Measurements from ENCODE around the gene SBF2.

Gene SBF2

GRCh38 chr11:10012068-10012467 is 282.0 kb downstream of the SBF2 start:
- Histone ChIP-seq H3K9me3 (ENCODE audit: control insufficient read depth, insufficient read depth, low read length) (no peaks in the 10 kb centered on the region), H3K27me3 (ENCODE audit: control insufficient read depth, low read length) (no peaks in the 10 kb centered on the region), H3K4me3 (ENCODE audit: low read length) (no peak overlapping the region), H3K36me3 (ENCODE audit: control insufficient read depth, low read length) (no peaks in the 10 kb centered on the region), H3K4me2 (ENCODE audit: low read length) (no peak overlapping the region), H3K27ac (ENCODE audit: low read depth, low read length) (no peak overlapping the region), H3K9me2 (replicated peaks; ENCODE audit: control insufficient read depth, low read length) (no peaks in the 10 kb centered on the region), H3F3A (ENCODE audit: control insufficient read depth, insufficient read depth) (no peaks in the 10 kb centered on the region), H4K20me1 (ENCODE audit: control insufficient read depth, insufficient read depth, low read depth, low read length) (no peaks in the 10 kb centered on the region), H3K4me1 (ENCODE audit: control insufficient read depth, low read length) (no peaks in the 10 kb centered on the region), H3K79me2 (ENCODE audit: control insufficient read depth, low read length) (no peaks in the 10 kb centered on the region)
- TF ChIP-seq EZH2phosphoT487 (IDR thresholded peaks at IDR 0.05; ENCODE audit: borderline replicate concordance, low read length) (no peak), CTCF (IDR thresholded peaks at IDR 0.05; ENCODE audit: low read depth, low read length, poor library complexity, severe bottlenecking) (no peak)

GRCh38 chr11:10005955-10006525 is 288.0 kb downstream of the SBF2 start:
- Histone ChIP-seq H3F3A (ENCODE audit: control insufficient read depth, insufficient read depth) (no peaks in the 10 kb centered on the region), H3K4me3 (ENCODE audit: low read length) (no peak overlapping the region), H3K27me3 (ENCODE audit: control insufficient read depth, low read length) (no peaks in the 10 kb centered on the region), H3K9me3 (ENCODE audit: control insufficient read depth, insufficient read depth, low read length) (no peaks in the 10 kb centered on the region), H3K4me1 (ENCODE audit: control insufficient read depth, low read length) (no peaks in the 10 kb centered on the region), H3K27ac (ENCODE audit: low read depth, low read length) (no peak overlapping the region), H3K9me2 (replicated peaks; ENCODE audit: control insufficient read depth, low read length) (no peaks in the 10 kb centered on the region), H3K36me3 (ENCODE audit: control insufficient read depth, low read length) (no peaks in the 10 kb centered on the region), H3K4me2 (ENCODE audit: low read length) (no peak overlapping the region), H3K79me2 (ENCODE audit: control insufficient read depth, low read length) (no peaks in the 10 kb centered on the region), H4K20me1 (ENCODE audit: control insufficient read depth, insufficient read depth, low read depth, low read length) (no peaks in the 10 kb centered on the region)
- no peak for TF ChIP-seq CTCF (IDR thresholded peaks at IDR 0.05; ENCODE audit: low read depth, low read length, poor library complexity, severe bottlenecking)
- TF ChIP-seq EZH2phosphoT487 (IDR thresholded peaks at IDR 0.05; ENCODE audit: borderline replicate concordance, low read length), result no peak

- no peaks in the 10 kb centered on the region for H3K4me1 ChIP-seq (ENCODE audit: control insufficient read depth, low read length)
- H3K79me2 ChIP-seq (ENCODE audit: control insufficient read depth, low read length), result no peaks in the 10 kb centered on the region
- no peaks in the 10 kb centered on the region for H3K9me3 ChIP-seq (ENCODE audit: control insufficient read depth, insufficient read depth, low read length)
- no peak overlapping the region for H3K4me3 ChIP-seq (ENCODE audit: low read length)
- no peaks in the 10 kb centered on the region for H4K20me1 ChIP-seq (ENCODE audit: control insufficient read depth, insufficient read depth, low read depth, low read length)
- no peak for TF ChIP-seq EZH2phosphoT487 (IDR thresholded peaks at IDR 0.05; ENCODE audit: borderline replicate concordance, low read length)
- TF ChIP-seq CTCF (IDR thresholded peaks at IDR 0.05; ENCODE audit: low read depth, low read length, poor library complexity, severe bottlenecking), result no peak
- no peaks in the 10 kb centered on the region for H3F3A ChIP-seq (ENCODE audit: control insufficient read depth, insufficient read depth)
- no peaks in the 10 kb centered on the region for H3K27me3 ChIP-seq (ENCODE audit: control insufficient read depth, low read length)
- no peak overlapping the region for H3K27ac ChIP-seq (ENCODE audit: low read depth, low read length)
- H3K36me3 ChIP-seq (ENCODE audit: control insufficient read depth, low read length), result no peaks in the 10 kb centered on the region
- no peak overlapping the region for H3K4me2 ChIP-seq (ENCODE audit: low read length)
- no peaks in the 10 kb centered on the region for H3K9me2 ChIP-seq (replicated peaks; ENCODE audit: control insufficient read depth, low read length)
Observed at GRCh38 chr11:10004526-10005113, 289.4 kb downstream of the SBF2 start.
